K562 (cell line): Measurements from ENCODE around the gene MDC1. TPM values are rescaled to one million over a fixed set of nuclear protein-coding genes. Genes with fewer than 3 reads are reported as not detected.

Experiments used
- CBFA2T2 ChIP-seq: fragments of 450-650 bp; conservative IDR thresholded peaks from 2 replicates; pipeline ENCODE4 v1.6.1; 2017; ENCODE audit warnings: mild to moderate bottlenecking
- CBX8 ChIP-seq: fragments of 200-600 bp; sonication (generic); IDR thresholded peaks from 2 replicates; pipeline ENCODE4 v1.6.1; 2012; ENCODE audit warnings: borderline replicate concordance, mixed run types, low read depth, mild to moderate bottlenecking, moderate library complexity, mixed read lengths, low read length, control low read depth, inconsistent platforms; ENCODE audit not compliant: poor library complexity, severe bottlenecking; ENCODE audit errors: extremely low read depth
- CUX1 ChIP-seq: fragments of 200-800 bp; sonication (Bioruptor generic); IDR thresholded peaks from 2 replicates; pipeline ENCODE4 v1.6.1; 2016; ENCODE audit warnings: missing genetic modification characterization, missing compliant biosample characterization
- ETV6 ChIP-seq, 3 experiments: fragments of 150-350 bp in 1 of 3; sonication (generic) in 1 of 3; formaldehyde crosslinking in 1 of 3; IDR thresholded peaks; 2 replicates each; pipeline versions ENCODE4 v1.6.1 to v1.8.0; 2014 to 2022; ENCODE audit warnings: borderline replicate concordance in 2 of 3, low read depth in 2 of 3, antibody characterized with exemption in 1 of 3, low read length in 1 of 3, mild to moderate bottlenecking in 1 of 3, missing genetic modification reagents in 1 of 3
- GTF2A2 ChIP-seq: IDR thresholded peaks from 2 replicates; pipeline ENCODE4 v1.6.1; 2016; ENCODE audit warnings: mild to moderate bottlenecking, missing genetic modification characterization, missing compliant biosample characterization
- JUND ChIP-seq, 2 experiments: IDR thresholded peaks; 2 replicates in 1 of 2; 3 replicates in 1 of 2; pipeline ENCODE4 v1.6.1; 2011; ENCODE audit warnings: borderline replicate concordance in 2 of 2, low read depth in 2 of 2, low read length in 2 of 2, improper control_type of control experiment in 1 of 2, missing biosample characterization in 1 of 2, missing genetic modification characterization in 1 of 2, missing genetic modification reagents in 1 of 2
- MYNN ChIP-seq, 2 experiments: sonication (generic); formaldehyde crosslinking in 1 of 2; IDR thresholded peaks; 2 replicates each; pipeline versions ENCODE4 v1.5.0 to v1.6.1; 2016 to 2020; ENCODE audit warnings: antibody characterized with exemption in 1 of 2, missing genetic modification reagents in 1 of 2
- ZNF518B ChIP-seq: fragments of 250-450 bp; sonication (Bioruptor Pico); IDR thresholded peaks from 2 replicates; pipeline ENCODE4 v1.5.0; 2021; ENCODE audit warnings: mild to moderate bottlenecking, moderate library complexity
- ZNF609 ChIP-seq: sonication (generic); formaldehyde crosslinking; IDR thresholded peaks from 2 replicates; pipeline ENCODE4 v1.8.1; 2023; ENCODE audit warnings: missing genetic modification reagents, mild to moderate bottlenecking, borderline replicate concordance
- polyA plus RNA-seq, 8 experiments: library from polyadenylated mRNA; depleted of rRNA in 4 of 8; stranded (reverse) in 5 of 8; unstranded in 3 of 8; fragments of >200 nt; fragmentation: Nextera tagmentation in 2 of 8; fragmentation: Illumina TruSeq in 1 of 8; extraction: Ambion mirVana in 2 of 8; extraction: Trizol in 1 of 8; gene quantifications; 2 replicates each; pipeline versions ENCODE4 v1.2.1 to v1.2.3, GENCODE V29; 2011 to 2014; ENCODE audit warnings: inconsistent platforms in 1 of 8, missing spikeins in 1 of 8
- total RNA-seq, 7 experiments: library from RNA; depleted of rRNA in 6 of 7; stranded (reverse); fragments of >200 nt in 6 of 7; fragmentation: Illumina TruSeq in 2 of 7; extraction: Trizol in 2 of 7; gene quantifications; 2 replicates each; pipeline versions ENCODE4 v1.2.1 to v1.2.3, GENCODE V29; 2011 to 2021; ENCODE audit warnings: low replicate concordance in 1 of 7

MDC1 gene
- total and polyA plus RNA-seq, 9 of the 15 experiments (the other 6 are each of a cell fraction or from before 2014, with no cell fraction given), result 8.2 to 114 (median 20.0) TPM

- TF ChIP-seq ZNF518B (CRISPR knock-in tag) (no peak; the same call in 1 of the 2 replicates), JUND (IDR thresholded peaks at IDR 0.05; ENCODE audit: borderline replicate concordance, low read depth, low read length) (peak; percentile 80), JUND (tag; IDR thresholded peaks at IDR 0.05; ENCODE audit: borderline replicate concordance, low read depth, low read length) (peak; percentile 73; the same call in 1 of the 3 replicates), CBFA2T2 (peak; percentile 74), ZNF609 (CRISPR knock-in tag) (peak; percentile 37; the same call in 1 of the 2 replicates), MYNN (IDR thresholded peaks at IDR 0.05) (peak; percentile 77; the same call in 1 of the 2 replicates), MYNN (CRISPR knock-in tag; IDR thresholded peaks at IDR 0.05) (no peak), GTF2A2 (tag) (no peak), ETV6 (IDR thresholded peaks at IDR 0.05; ENCODE audit: borderline replicate concordance in 1 of 2, low read depth in 2 of 2, low read length in 1 of 2) (peak in 1 of 2 experiments; percentile 72; a peak in 1 of 4 replicates), ETV6 (CRISPR knock-in tag; IDR thresholded peaks at IDR 0.05; ENCODE audit: borderline replicate concordance) (no peak), CBX8 (no peak), CUX1 (CRISPR knock-in tag) (no peak)
Observed at GRCh38 chr6:30686908-30687658, 30.0 kb downstream of the MDC1 start (continued).
